ENCODE measurements around the gene COPS6.
"Not testable (repeated sequence)": the region's sequence is repeated elsewhere in the genome, so short reads cannot be mapped to it uniquely, and the experiment has no call there.

GRCh38 chr7:100130220-100130607, 41.4 kb downstream of the COPS6 start:
- not testable (repeated sequence) for TF ChIP-seq CTCF, POLR2A (IDR thresholded peaks at IDR 0.05)

All from thyroid gland (tissue), 4 donors.